ENCODE data around the gene NUP160. TPM values are rescaled to one million over a fixed set of nuclear protein-coding genes. Genes with fewer than 3 reads are reported as not detected.

The NUP160 gene
- total and polyA plus RNA-seq, 2 of the 4 experiments (the other 2 are of a cell fraction), result 12.5 to 35.0 TPM

DNA sequence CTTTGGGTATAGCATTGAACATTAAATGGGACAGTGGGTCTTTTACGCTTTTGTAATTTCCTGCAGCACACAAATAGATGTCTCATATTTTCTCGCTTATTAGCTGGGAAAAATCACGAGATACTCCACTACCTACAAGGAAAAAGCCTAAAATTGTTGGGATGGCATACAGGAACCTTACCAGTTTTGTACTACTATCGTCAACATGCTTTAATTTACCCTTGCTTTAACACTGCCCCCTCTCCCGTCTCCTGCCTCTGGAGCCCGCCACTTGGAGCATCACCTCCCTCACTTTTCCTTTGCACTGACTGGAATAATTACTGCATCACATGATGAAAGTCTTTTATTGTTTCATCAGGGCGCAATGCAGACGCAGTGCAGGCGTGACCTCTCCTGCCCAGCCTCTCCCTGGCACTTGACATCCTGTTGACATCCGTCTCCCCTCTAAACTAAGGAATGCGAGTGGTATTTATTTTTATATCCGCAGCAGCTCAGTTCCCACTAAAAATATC lies 80.0 kb downstream of the NUP160 start:
- in situ Hi-C loops (cut with MboI; ENCODE audit: low sequenced_read_pairs), result no loop called here
- WGBS, 2 experiments (ENCODE audit: extremely low coverage in 2 of 2, insufficient read length in 1 of 2), result 4% methylated on average over 3 of the region's 12 CpGs; no CpG with 5 or more reads in 1 of the 2 experiments
- Histone ChIP-seq H4K91ac (ENCODE audit: insufficient read depth, low read depth, low read length) (peak overlapping the region; percentile 98), H3K9ac (ENCODE audit: low read depth, low read length) (peak overlapping the region; percentile 88), H3K9me1 (ENCODE audit: insufficient read depth, low read length) (no peaks in the 10 kb centered on the region), H3K4me2 (ENCODE audit: low read depth, low read length) (peak overlapping the region; percentile 62), H2AK5ac (ENCODE audit: low read depth, low read length) (peak overlapping the region; percentile 98), H4K5ac (ENCODE audit: low read depth, low read length) (peak overlapping the region; percentile 81), H3K27ac (ENCODE audit: insufficient read depth, low read length) (peak overlapping the region; percentile 95), H2AK9ac (replicated peaks; ENCODE audit: low read depth, low read length, poor library complexity) (peak overlapping the region; percentile 99), H3K27me3 (ENCODE audit: control insufficient read depth, insufficient read depth, low read length) (no peaks in the 10 kb centered on the region), H3K9me3 (ENCODE audit: control insufficient read depth, insufficient read depth, low read length) (no peaks in the 10 kb centered on the region), H3K4me3 (ENCODE audit: insufficient read depth, low read depth, low read length) (peak overlapping the region; percentile 42), H3K79me1 (ENCODE audit: low read depth in 1 of 2, low read length in 2 of 2) (peaks cover 0 to 15% of the 10 kb centered on the region in 2 experiments; a peak in 2 of 4 replicates), H3K23ac (ENCODE audit: low read depth, low read length) (peak overlapping the region; percentile 89), H3K14ac (replicated peaks; ENCODE audit: low read depth, low read length) (peak overlapping the region; percentile 96), H4K20me1 (ENCODE audit: insufficient read depth, low read length) (peaks cover 24% of the 10 kb centered on the region), H3K18ac (ENCODE audit: low read depth, low read length) (peak overlapping the region; percentile 70), H4K8ac (ENCODE audit: low read depth in 2 of 2, low read length in 2 of 2) (peak overlapping the region; percentile 85 to 98), H2BK20ac (ENCODE audit: low read depth, low read length) (peak overlapping the region; percentile 30; the same call in 1 of the 2 replicates), H2AFZ (replicated peaks; ENCODE audit: low read length, poor library complexity) (peak overlapping the region; percentile 87), H2BK120ac (ENCODE audit: low read depth, low read length) (peak overlapping the region; percentile 82), H2BK5ac (ENCODE audit: low read depth, low read length, poor library complexity, severe bottlenecking) (peak overlapping the region; percentile 96), H2BK15ac (ENCODE audit: low read depth, low read length) (no peak overlapping the region), H3K4me1 (ENCODE audit: control insufficient read depth, insufficient read depth, low read length) (0 out of 2 replicates have a peak, but pooled peaks cover 1% of the 10 kb centered on the region), H3K56ac (ENCODE audit: extremely low read depth, insufficient read depth, low read length) (peak overlapping the region; percentile 95), H3K4ac (ENCODE audit: low read depth, low read length) (peak overlapping the region; percentile 98), H3K36me3 (ENCODE audit: control insufficient read depth, insufficient read depth, low read length) (peaks cover 6% of the 10 kb centered on the region; the same call in 1 of the 2 replicates)
- intact Hi-C loops (cut with micrococcal nuclease), result loop anchor here (5.0 kb wide), 1 partner anchor 149 kb away; no protein-coding TSS in a partner anchor
- ATAC-seq (ENCODE audit: low read depth), result peak; percentile 1; the same call in 1 of the 2 replicates
- TF ChIP-seq, protein P1, sequence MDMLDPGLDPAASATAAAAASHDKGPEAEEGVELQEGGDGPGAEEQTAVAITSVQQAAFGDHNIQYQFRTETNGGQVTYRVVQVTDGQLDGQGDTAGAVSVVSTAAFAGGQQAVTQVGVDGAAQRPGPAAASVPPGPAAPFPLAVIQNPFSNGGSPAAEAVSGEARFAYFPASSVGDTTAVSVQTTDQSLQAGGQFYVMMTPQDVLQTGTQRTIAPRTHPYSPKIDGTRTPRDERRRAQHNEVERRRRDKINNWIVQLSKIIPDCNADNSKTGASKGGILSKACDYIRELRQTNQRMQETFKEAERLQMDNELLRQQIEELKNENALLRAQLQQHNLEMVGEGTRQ (IDR thresholded peaks at IDR 0.05; ENCODE audit: low read depth, low read length), result peak; percentile 75; the same call in 1 of the 2 replicates
- TF ChIP-seq BHLHE40 (IDR thresholded peaks at IDR 0.05; ENCODE audit: low read depth, low read length), result peak; percentile 75
- TF ChIP-seq POLR2A (IDR thresholded peaks at IDR 0.05; ENCODE audit: low read depth, low read length), result peak; percentile 65; the same call in 1 of the 2 replicates
- peak; percentile 34; the same call in 1 of the 2 replicates for TF ChIP-seq CEBPB (IDR thresholded peaks at IDR 0.05; ENCODE audit: low read depth, low read length)
- no peak for TF ChIP-seq MXI1 (IDR thresholded peaks at IDR 0.05; ENCODE audit: borderline replicate concordance, low read depth, low read length)
- POLR2A ChIA-PET (ENCODE audit: unreplicated experiment), result no interaction called here
- CTCF ChIA-PET, result interaction anchor here (0.5 kb wide), 1 partner anchor 67 kb away, joined by 3 read pairs; no protein-coding TSS in a partner anchor
- DNase-seq, result peak; percentile 61
- dilution Hi-C loops (cut with HindIII; ENCODE audit: low sequenced_read_pairs, unreplicated experiment), result no loop called here
- no TSS peak for BruUV-seq (replicated peaks)
